ENCODE measurements around the gene PDCD5. TPM values are rescaled to one million over a fixed set of nuclear protein-coding genes. Genes with fewer than 3 reads are reported as not detected.

Gene PDCD5
- total RNA-seq (154 and 168 TPM in 2 replicates), polyA plus RNA-seq (34.2 and 51.7 TPM in 2 replicates), polyA minus RNA-seq (9.8 and 15.1 TPM in 2 replicates), Bru-seq, nascent RNA (percentile 91 among the genes with signal in this experiment), BruChase-seq, experiment 1, labeled RNA remaining after a 6-hour chase (percentile 81 among the genes with signal in this experiment), BruChase-seq, experiment 2, labeled RNA remaining after a 2-hour chase (percentile 98 among the genes with signal in this experiment)
- 100.0 and 147 TPM in 2 replicates for polyA plus RNA-seq (2011; cell fraction: cytosol; rRNA removed)
- 46.1 and 73.6 TPM in 2 replicates for polyA plus RNA-seq (2011; cell fraction: nucleus; rRNA removed)
- polyA plus RNA-seq (2012): 182 and 264 TPM in 2 replicates
- 80.6 TPM for polyA minus RNA-seq (2011; cell fraction: cytosol; rRNA and poly(A)+ RNA removed)
- polyA minus RNA-seq (2011; cell fraction: nucleus; rRNA and poly(A)+ RNA removed): 9.2 and 10.9 TPM in 2 replicates
- long read RNA-seq, transcript PDCD5-205 (4 exons, 480 nt): minor isoform, 131 of 707 reads
- long read RNA-seq, transcript PDCD5-207 (6 exons, 699 nt): major isoform, 536 of 707 reads
- long read RNA-seq, transcript PDCD5-204 (6 exons, 601 nt): minor isoform, 8 of 707 reads
- long read RNA-seq, partial matches to known transcripts: 8 of 707 reads
- long read RNA-seq, other reads (novel, unspliced or antisense): 17 of 707 reads

GRCh38 chr19:32580901-32581704 lies at the start of gene PDCD5:
Gene PDCD5 (plus strand): TSS chr19:32581190. CDS start chr19:32581262, 72 bp downstream.
- Histone ChIP-seq H4K20me1 (replicated peaks; ENCODE audit: control insufficient read depth, extremely low read depth, insufficient read depth, low read length) (no peaks in the 10 kb centered on the region), H3K27ac (ENCODE audit: insufficient read depth, low read depth, low read length) (peak within 1 kb of the TSS; percentile 48), H2AFZ (ENCODE audit: low read depth, low read length) (peak within 1 kb of the TSS; percentile 76), H3K4me1 (ENCODE audit: control insufficient read depth, extremely low read depth, insufficient read depth, low read length) (peaks cover 11% of the 10 kb centered on the region), H3K36me3 (ENCODE audit: control insufficient read depth in 2 of 2, extremely low read depth in 1 of 2, insufficient read depth in 2 of 2, low read length in 2 of 2) (peaks cover 2 to 7% of the 10 kb centered on the region in 2 experiments), H3K79me2 (ENCODE audit: control insufficient read depth, insufficient read depth, low read length) (peaks cover 26% of the 10 kb centered on the region), H3K9me1 (replicated peaks; ENCODE audit: control insufficient read depth, extremely low read depth, insufficient read depth, low read length) (no peaks in the 10 kb centered on the region), H3K4me3 (replicated peaks in 1 of 3; ENCODE audit: insufficient read depth in 1 of 3, low read depth in 1 of 3, low read length in 3 of 3) (peak within 1 kb of the TSS; percentile 57 to 83 (median 74)), H3K9me3 (replicated peaks; ENCODE audit: control insufficient read depth, insufficient read depth, low read length) (no peaks in the 10 kb centered on the region), H3K9ac (replicated peaks; ENCODE audit: extremely low read depth, insufficient read depth, low read length) (peak within 1 kb of the TSS; percentile 66), H3K4me2 (ENCODE audit: insufficient read depth, low read length) (peak within 1 kb of the TSS; percentile 82), H3K27me3 (ENCODE audit: control insufficient read depth in 2 of 2, insufficient read depth in 2 of 2, low read length in 2 of 2) (peaks cover 0 to 2% of the 10 kb centered on the region in 2 experiments)
- DNase-seq (ENCODE audit: low read depth, low spot score): peak; percentile 94
- POLR2A ChIA-PET: interaction anchor here (0.7 to 0.8 kb wide), 2 partner anchors 83 to 207 kb away, joined by 3 to 4 read pairs; no protein-coding TSS in a partner anchor
- FAIRE-seq: peak; percentile 90
- dilution Hi-C loops (cut with MboI; ENCODE audit: extremely low pct_ligation_motif_present, low sequenced_read_pairs): no loop called here
- intact Hi-C loops (cut with micrococcal nuclease): loop anchor here (1.0 to 2.0 kb wide), 3 partner anchors 94 to 235 kb away; partner anchors contain the start of genes ANKRD27, DPY19L3 and RGS9BP
- CTCF ChIA-PET: interaction anchor here (0.6 to 3.0 kb wide), 4 partner anchors 15 to 236 kb away, joined by 3 to 18 read pairs (median 4); partner anchors contain the start of gene ZNF507
- no TSS peak for BruUV-seq (replicated peaks)
- TF ChIP-seq CTCF (IDR thresholded peaks at IDR 0.05; ENCODE audit: extremely low read depth in 1 of 2, insufficient read depth in 1 of 2, low read depth in 1 of 2, low read length in 2 of 2): no peak
- peak; percentile 76 for TF ChIP-seq POLR2AphosphoS5 (IDR thresholded peaks at IDR 0.05; ENCODE audit: insufficient read depth, low read depth, low read length)
- TF ChIP-seq GATA2 (IDR thresholded peaks at IDR 0.05; ENCODE audit: insufficient read depth, insufficient read length, low read depth, low read length): no peak
- TF ChIP-seq MYC (IDR thresholded peaks at IDR 0.05; ENCODE audit: low read depth, low read length): no peak
- peak; percentile 85 for TF ChIP-seq POLR2A (IDR thresholded peaks at IDR 0.05; ENCODE audit: low read depth, low read length)
- TF ChIP-seq, protein P1, sequence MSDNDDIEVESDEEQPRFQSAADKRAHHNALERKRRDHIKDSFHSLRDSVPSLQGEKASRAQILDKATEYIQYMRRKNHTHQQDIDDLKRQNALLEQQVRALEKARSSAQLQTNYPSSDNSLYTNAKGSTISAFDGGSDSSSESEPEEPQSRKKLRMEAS (IDR thresholded peaks at IDR 0.05; ENCODE audit: insufficient read depth, insufficient read length): peak; percentile 7
- TF ChIP-seq EZH2 (IDR thresholded peaks at IDR 0.05; ENCODE audit: borderline replicate concordance, low read depth, low read length, severe bottlenecking): no peak
- no peak for TF ChIP-seq JUN (IDR thresholded peaks at IDR 0.05; ENCODE audit: borderline replicate concordance, insufficient read depth, insufficient read length, low read depth)
- no peak for TF ChIP-seq FOS (IDR thresholded peaks at IDR 0.05; ENCODE audit: borderline replicate concordance, insufficient read depth, low read length)
